Suprapubic skin (tissue), 3 donors: ENCODE measurements around the gene PGA3.
"Not testable (repeated sequence)": the region's sequence is repeated elsewhere in the genome, so short reads cannot be mapped to it uniquely, and the experiment has no call there.

Experiments
- CTCF ChIP-seq, 2 donors: fragments of 200-600 bp in 1 of 2; fragments of 450-650 bp in 1 of 2; sonication (generic) in 1 of 2; IDR thresholded peaks; one replicate each; pipeline ENCODE4 v1.5.1; 2016 to 2019; ENCODE audit warnings: antibody characterized with exemption in 2 of 2, mild to moderate bottlenecking in 1 of 2, moderate library complexity in 1 of 2
- EP300 ChIP-seq: sonication (generic); formaldehyde crosslinking; IDR thresholded peaks from one replicate; pipeline ENCODE4 v1.6.1; 2017; ENCODE audit warnings: antibody characterized with exemption
- POLR2A ChIP-seq, 2 donors: fragments of 450-650 bp; IDR thresholded peaks; one replicate each; pipeline ENCODE4 v1.6.1; 2017; ENCODE audit warnings: antibody characterized with exemption in 2 of 2, mild to moderate bottlenecking in 2 of 2, moderate library complexity in 2 of 2

GRCh38 chr11:61240875-61241274, 37.6 kb downstream of the PGA3 start, which contains the start of gene PGA5:
- TF ChIP-seq CTCF (IDR thresholded peaks at IDR 0.05); EP300; POLR2A (IDR thresholded peaks at IDR 0.05): not testable (repeated sequence)
